Liver (tissue), 3 donors: Measurements from ENCODE around the gene TPK1.

Source experiments
- ATF3 ChIP-seq: IDR thresholded peaks from 2 replicates; pipeline ENCODE4 v1.6.1; 2016; ENCODE audit warnings: antibody characterized with exemption
- CTCF ChIP-seq: fragments of 150-350 bp; IDR thresholded peaks from 2 replicates; pipeline ENCODE4 v1.5.1; 2017; ENCODE audit warnings: improper control_type of control experiment, low read depth, low read length; ENCODE audit not compliant: missing input control
- EGR1 ChIP-seq, 2 donors: IDR thresholded peaks; 2 replicates each; pipeline ENCODE4 v1.6.1; 2016 to 2018; ENCODE audit warnings: antibody characterized with exemption in 2 of 2, low read depth in 2 of 2
- HNF4A ChIP-seq, 2 donors: conservative IDR thresholded peaks; 2 replicates each; pipeline ENCODE4 v1.6.1; 2016; ENCODE audit warnings: antibody characterized with exemption in 2 of 2, mild to moderate bottlenecking in 2 of 2
- JUND ChIP-seq, 2 donors: IDR thresholded peaks; 2 replicates each; pipeline ENCODE4 v1.6.1; 2016; ENCODE audit warnings: antibody characterized with exemption in 2 of 2
- MAX ChIP-seq: IDR thresholded peaks from 2 replicates; pipeline ENCODE4 v1.6.1; 2016; ENCODE audit warnings: antibody characterized with exemption
- RAD21 ChIP-seq, 2 donors: IDR thresholded peaks; 2 replicates each; pipeline ENCODE4 v1.6.1; 2016; ENCODE audit warnings: antibody characterized with exemption in 2 of 2, mild to moderate bottlenecking in 2 of 2
- REST ChIP-seq: IDR thresholded peaks from 2 replicates; pipeline ENCODE4 v1.6.1; 2016; ENCODE audit warnings: antibody characterized with exemption, mild to moderate bottlenecking
- RXRA ChIP-seq, 2 donors: IDR thresholded peaks; 2 replicates each; pipeline ENCODE4 v1.6.1; 2017 to 2018; ENCODE audit warnings: antibody characterized with exemption in 2 of 2, mild to moderate bottlenecking in 1 of 2
- SP1 ChIP-seq: IDR thresholded peaks from 2 replicates; pipeline ENCODE4 v1.6.1; 2018; ENCODE audit warnings: antibody characterized with exemption, mild to moderate bottlenecking
- TAF1 ChIP-seq: conservative IDR thresholded peaks from 2 replicates; pipeline ENCODE4 v1.6.1; 2016; ENCODE audit warnings: antibody characterized with exemption, mild to moderate bottlenecking
- YY1 ChIP-seq: IDR thresholded peaks from 2 replicates; pipeline ENCODE4 v1.6.1; 2016; ENCODE audit warnings: antibody characterized with exemption, mild to moderate bottlenecking
- donor health status: healthy.
- donor health status: healthy.

GRCh38 chr7:144672869-144673268 lies 163.0 kb downstream of the TPK1 start:
- TF ChIP-seq CTCF (no peak), MAX (no peak), JUND (IDR thresholded peaks at IDR 0.05) (no peak), REST (no peak), HNF4A (conservative IDR thresholded peaks at IDR 0.05) (no peak), YY1 (no peak), TAF1 (no peak), EGR1 (IDR thresholded peaks at IDR 0.05; ENCODE audit: low read depth in 2 of 2) (no peak), SP1 (no peak), RAD21 (IDR thresholded peaks at IDR 0.05) (no peak), RXRA (IDR thresholded peaks at IDR 0.05) (no peak), ATF3 (no peak)
